T-cell (primary cell): ENCODE results near the gene EPN1. TPM values are rescaled to one million over a fixed set of nuclear protein-coding genes. Genes with fewer than 3 reads are reported as not detected.

Experiments
- ATAC-seq, 4 experiments: fragments of 200-7000 bp in 3 of 4; fragments of 150-1000 bp in 1 of 4; cut with Tn5 transposase; replicated peaks in 1 of 4; 1 replicate in 3 of 4; 2 replicates in 1 of 4; pipeline ENCODE4 v1.10.0; 2021; ENCODE audit warnings: moderate library complexity in 3 of 4, mild to moderate bottlenecking in 2 of 4, moderate number of reproducible peaks in 1 of 4
- CTCF ChIA-PET, 2 donors: fragments of 300-600 bp; sonication (Branson Sonifier 250); formaldehyde crosslinking; loops; one replicate each; lab custom pipeline; 2022; ENCODE audit warnings: antibody characterized with exemption in 2 of 2; lab: Charles Lee
- POLR2A ChIA-PET, 2 donors: fragments of 300-600 bp; sonication (Branson Sonifier 250); formaldehyde crosslinking; loops; one replicate each; lab custom pipeline; 2022; ENCODE audit warnings: antibody characterized with exemption in 2 of 2; lab: Charles Lee
- DNase-seq, 35 experiments: peaks; one replicate each; pipeline versions ENCODE4 v3.0.0 to v3.0.0-alpha.2; 2013 to 2023
- H3K27ac ChIP-seq: one replicate; pipeline ENCODE4 v1.5.1; 2013; ENCODE audit warnings: low read length
- H3K27me3 ChIP-seq, 2 experiments: replicated peaks in 1 of 2; 1 replicate in 1 of 2; 2 replicates in 1 of 2; pipeline versions ENCODE4 v1.6.1 to v1.7.0; 2013; ENCODE audit warnings: low read length in 1 of 2, mixed read lengths in 1 of 2; ENCODE audit not compliant: control insufficient read depth in 2 of 2, insufficient read depth in 2 of 2; ENCODE audit errors: extremely low read depth in 1 of 2
- H3K36me3 ChIP-seq, 2 donors: 1 replicate in 1 of 2; 2 replicates in 1 of 2; pipeline versions ENCODE4 v1.6.1 to v1.7.0; 2013; ENCODE audit warnings: low read length in 1 of 2; ENCODE audit not compliant: control insufficient read depth in 2 of 2, insufficient read depth in 1 of 2; ENCODE audit errors: extremely low read depth in 1 of 2
- H3K4me1 ChIP-seq, 2 experiments: 1 replicate in 1 of 2; 2 replicates in 1 of 2; pipeline versions ENCODE4 v1.6.1 to v1.7.0; 2013; ENCODE audit warnings: low read length in 2 of 2, mixed read lengths in 1 of 2; ENCODE audit not compliant: insufficient read depth in 2 of 2, control insufficient read depth in 1 of 2; ENCODE audit errors: extremely low read depth in 1 of 2
- H3K4me3 ChIP-seq, 2 donors: 1 replicate in 1 of 2; 2 replicates in 1 of 2; pipeline versions ENCODE4 v1.5.1 to v1.7.0; 2013; ENCODE audit warnings: mild to moderate bottlenecking in 2 of 2, low read length in 1 of 2, moderate library complexity in 1 of 2; ENCODE audit not compliant: control insufficient read depth in 1 of 2; ENCODE audit errors: extremely low read depth in 1 of 2
- H3K9me3 ChIP-seq: 2 replicates; pipeline ENCODE4 v1.7.0; 2013
- H3K27ac Mint-ChIP-seq, 2 donors: one replicate each; pipeline ENCODE4 v1.8.0; 2020 to 2021; ENCODE audit warnings: mild to moderate bottlenecking in 2 of 2, mixed read lengths in 2 of 2
- H3K27me3 Mint-ChIP-seq, 2 donors: one replicate each; pipeline ENCODE4 v1.8.0; 2021 to 2022; ENCODE audit warnings: mixed read lengths in 2 of 2
- H3K36me3 Mint-ChIP-seq: one replicate; pipeline ENCODE4 v1.8.0; 2021; ENCODE audit warnings: mixed read lengths
- H3K4me1 Mint-ChIP-seq, 3 donors: one replicate each; pipeline ENCODE4 v1.8.0; 2020 to 2022; ENCODE audit warnings: mixed read lengths in 3 of 3, mild to moderate bottlenecking in 1 of 3
- H3K4me3 Mint-ChIP-seq, 3 donors: one replicate each; pipeline ENCODE4 v1.8.0; 2020 to 2022; ENCODE audit warnings: mild to moderate bottlenecking in 3 of 3, mixed read lengths in 3 of 3, moderate library complexity in 3 of 3
- H3K9me3 Mint-ChIP-seq, 3 donors: one replicate each; pipeline ENCODE4 v1.8.0; 2020 to 2022; ENCODE audit warnings: mixed read lengths in 3 of 3
- WGBS: methylation state at CpG from one replicate; pipeline ENCODE4 v1.1.5; 2013; ENCODE audit warnings: missing lambda C conversion rate; ENCODE audit not compliant: insufficient coverage; 5-methylcytosine and 5-hydroxymethylcytosine counted together
- total RNA-seq, 35 experiments: library from RNA in 6 of 35; stranded (reverse) in 6 of 35; fragments of 120-200 nt in 1 of 35; gene quantifications; one replicate each; pipeline versions ENCODE4 v1.2.1 to v1.2.4 and lab custom pipeline; 2013 to 2026

EPN1 gene
- total RNA-seq, 5 donors from 2014 or later (not counting 1 experiment from before 2014, with no cell fraction given) = 32.6 to 75.2 (median 60.6) TPM

DNA sequence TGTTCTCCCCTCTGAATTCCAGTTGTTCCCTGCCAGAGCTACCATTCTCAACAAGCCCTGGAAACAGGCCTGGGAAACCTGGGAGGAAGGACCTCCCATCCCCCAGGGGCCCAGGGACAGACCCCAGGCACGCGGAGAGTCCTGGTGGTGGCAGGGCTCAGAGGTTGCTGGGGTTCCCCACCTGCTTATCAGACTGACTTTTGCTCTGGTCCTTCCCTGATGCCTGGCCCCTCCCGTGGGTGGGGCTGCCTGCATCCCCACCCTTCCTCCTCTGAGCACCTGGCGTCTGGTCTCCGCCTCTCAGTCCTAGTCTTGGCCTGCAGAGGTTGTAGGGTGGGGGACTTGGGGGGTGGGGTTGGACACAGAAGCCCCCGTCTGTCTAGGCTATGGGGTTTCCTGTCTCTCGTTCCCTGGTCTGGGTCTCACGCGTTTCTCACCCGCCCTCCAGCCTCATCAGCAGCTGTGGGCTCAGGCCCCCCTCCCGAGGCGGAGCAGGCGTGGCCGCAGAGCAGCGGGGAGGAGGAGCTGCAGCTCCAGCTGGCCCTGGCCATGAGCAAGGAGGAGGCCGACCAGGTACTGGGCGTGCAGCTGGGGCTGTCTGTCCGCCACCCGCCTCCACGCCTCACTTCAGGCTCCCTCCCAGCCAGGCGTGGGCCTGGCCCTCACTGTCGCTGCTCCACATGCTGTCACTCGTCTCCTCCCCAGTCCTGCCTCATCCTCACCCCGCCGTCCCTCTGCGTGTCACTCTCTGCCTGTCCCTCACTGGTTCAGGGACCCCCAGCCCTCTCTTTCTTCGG lies 13.6 kb downstream of the EPN1 start:
- no peak for DNase-seq
- 90% methylated on average over 16 of the region's 27 CpGs for WGBS
- H3K9me3 Mint-ChIP-seq = no peaks in the 10 kb centered on the region

DNA sequence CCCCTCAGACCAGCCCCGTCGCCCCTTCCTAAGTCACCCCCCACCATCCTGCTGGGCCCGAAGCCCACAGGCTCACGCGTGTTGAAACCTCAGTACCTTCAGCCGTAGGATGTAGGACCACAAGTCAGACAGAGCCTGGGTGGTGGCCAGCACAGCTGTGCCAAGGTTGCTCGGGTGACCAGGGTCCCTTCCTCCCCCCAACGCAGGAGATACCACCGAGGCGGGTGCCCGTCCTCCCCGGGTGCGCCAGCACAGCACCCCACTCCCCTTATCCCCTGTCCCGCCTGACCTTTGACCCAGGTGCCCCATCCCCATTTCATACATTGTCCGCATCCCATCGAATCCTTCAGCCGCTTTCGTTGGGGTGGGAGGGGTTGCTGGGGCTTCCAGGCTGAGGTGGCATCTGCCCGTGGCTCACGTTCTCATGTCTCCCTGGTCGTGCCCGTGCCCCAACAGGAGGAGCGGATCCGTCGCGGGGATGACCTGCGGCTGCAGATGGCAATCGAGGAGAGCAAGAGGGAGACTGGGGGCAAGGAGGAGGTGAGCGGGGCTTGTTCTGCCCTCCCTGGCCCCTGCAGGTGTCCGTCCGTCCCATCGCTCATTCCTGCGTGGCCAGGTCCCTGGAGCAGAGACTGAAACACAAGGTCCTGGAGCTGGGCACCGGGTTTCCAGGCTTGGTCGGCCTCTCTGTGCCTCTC lies 14.5 kb downstream of the EPN1 start:
- Histone ChIP-seq H3K36me3 (peaks cover 42 to 76% of the 10 kb centered on the region in 2 donors), H3K27ac (no peak overlapping the region), H3K4me3 (no peak overlapping the region), H3K9me3 (no peaks in the 10 kb centered on the region), H3K4me1 (peaks cover 0 to 18% of the 10 kb centered on the region in 2 experiments), H3K27me3 (no peaks in the 10 kb centered on the region)
- H3K36me3 Mint-ChIP-seq = peaks cover 23% of the 10 kb centered on the region
- POLR2A ChIA-PET = no interaction called here
- CTCF ChIA-PET = no interaction called here
- no peak overlapping the region for H3K27ac Mint-ChIP-seq
- H3K4me3 Mint-ChIP-seq = no peak overlapping the region
- ATAC-seq = no peak
- H3K9me3 Mint-ChIP-seq = no peaks in the 10 kb centered on the region
- H3K4me1 Mint-ChIP-seq = peaks cover 4 to 10% (median 8%) of the 10 kb centered on the region in 3 donors
- no peak for DNase-seq
- 97% methylated on average over 21 of the region's 35 CpGs for WGBS
- no peaks in the 10 kb centered on the region for H3K27me3 Mint-ChIP-seq

More for the DNA sequence above, 13.6 kb downstream of the EPN1 start:
- H3K27me3 ChIP-seq = no peaks in the 10 kb centered on the region
- peaks cover 0 to 18% of the 10 kb centered on the region in 2 experiments for H3K4me1 ChIP-seq
- Mint-ChIP-seq H3K4me3 (no peak overlapping the region), H3K4me1 (peaks cover 4 to 16% (median 13%) of the 10 kb centered on the region in 3 donors), H3K27ac (no peak overlapping the region), H3K27me3 (no peaks in the 10 kb centered on the region), H3K36me3 (peaks cover 26% of the 10 kb centered on the region)
- no peaks in the 10 kb centered on the region for H3K9me3 ChIP-seq
- H3K36me3 ChIP-seq = peaks cover 37 to 77% of the 10 kb centered on the region in 2 donors
- ChIA-PET CTCF (no interaction called here), POLR2A (no interaction called here)
- H3K4me3 ChIP-seq = no peak overlapping the region
- no peak for ATAC-seq
- no peak overlapping the region for H3K27ac ChIP-seq

DNA sequence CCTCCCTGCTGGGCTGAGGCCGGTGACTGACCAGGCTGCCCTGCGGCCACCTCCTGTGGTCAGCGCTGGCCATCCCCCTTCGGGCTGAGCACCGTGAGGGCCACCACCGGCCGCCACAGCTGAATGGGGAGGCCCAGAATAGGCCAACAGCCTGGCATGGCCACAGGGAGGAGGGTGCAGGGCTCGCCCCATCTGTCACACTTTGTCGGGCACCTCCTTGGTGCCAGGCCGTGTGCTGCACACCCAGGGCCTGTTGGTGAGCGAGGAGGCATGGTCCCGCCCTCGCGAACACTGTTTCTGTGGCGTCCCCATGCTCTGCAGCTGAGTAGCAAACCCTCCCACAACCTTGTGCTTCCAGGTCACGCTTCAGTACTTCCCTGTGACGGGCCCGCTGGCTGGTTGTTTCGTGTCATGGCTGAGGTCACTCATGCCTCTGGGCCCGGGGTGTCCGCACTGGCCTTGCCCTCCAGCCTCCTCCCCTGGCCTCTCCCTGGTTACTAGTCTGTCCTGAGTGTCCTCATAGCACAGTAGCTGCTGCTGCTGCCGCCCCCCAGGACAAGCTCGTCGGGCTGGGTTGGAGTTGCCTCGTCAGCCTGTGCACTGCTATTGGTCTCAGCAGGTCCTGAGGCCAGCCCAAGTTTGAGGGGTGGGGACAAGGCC lies 15.2 kb downstream of the EPN1 start:
- DNase-seq = no peak
- ChIA-PET CTCF (no interaction called here), POLR2A (no interaction called here)
- no peaks in the 10 kb centered on the region for H3K27me3 Mint-ChIP-seq
- peaks cover 44 to 75% of the 10 kb centered on the region in 2 donors for H3K36me3 ChIP-seq
- peaks cover 4 to 9% (median 8%) of the 10 kb centered on the region in 3 donors for H3K4me1 Mint-ChIP-seq
- H3K9me3 ChIP-seq = no peaks in the 10 kb centered on the region
- H3K4me3 Mint-ChIP-seq = no peak overlapping the region
- peaks cover 0 to 18% of the 10 kb centered on the region in 2 experiments for H3K4me1 ChIP-seq
- no peak overlapping the region for H3K4me3 ChIP-seq
- 97% methylated on average over 23 of the region's 25 CpGs for WGBS
- no peaks in the 10 kb centered on the region for H3K27me3 ChIP-seq
- H3K9me3 Mint-ChIP-seq = no peaks in the 10 kb centered on the region
- no peak overlapping the region for H3K27ac ChIP-seq
- no peak overlapping the region for H3K27ac Mint-ChIP-seq
- no peak for ATAC-seq
- H3K36me3 Mint-ChIP-seq = peaks cover 19% of the 10 kb centered on the region

DNA sequence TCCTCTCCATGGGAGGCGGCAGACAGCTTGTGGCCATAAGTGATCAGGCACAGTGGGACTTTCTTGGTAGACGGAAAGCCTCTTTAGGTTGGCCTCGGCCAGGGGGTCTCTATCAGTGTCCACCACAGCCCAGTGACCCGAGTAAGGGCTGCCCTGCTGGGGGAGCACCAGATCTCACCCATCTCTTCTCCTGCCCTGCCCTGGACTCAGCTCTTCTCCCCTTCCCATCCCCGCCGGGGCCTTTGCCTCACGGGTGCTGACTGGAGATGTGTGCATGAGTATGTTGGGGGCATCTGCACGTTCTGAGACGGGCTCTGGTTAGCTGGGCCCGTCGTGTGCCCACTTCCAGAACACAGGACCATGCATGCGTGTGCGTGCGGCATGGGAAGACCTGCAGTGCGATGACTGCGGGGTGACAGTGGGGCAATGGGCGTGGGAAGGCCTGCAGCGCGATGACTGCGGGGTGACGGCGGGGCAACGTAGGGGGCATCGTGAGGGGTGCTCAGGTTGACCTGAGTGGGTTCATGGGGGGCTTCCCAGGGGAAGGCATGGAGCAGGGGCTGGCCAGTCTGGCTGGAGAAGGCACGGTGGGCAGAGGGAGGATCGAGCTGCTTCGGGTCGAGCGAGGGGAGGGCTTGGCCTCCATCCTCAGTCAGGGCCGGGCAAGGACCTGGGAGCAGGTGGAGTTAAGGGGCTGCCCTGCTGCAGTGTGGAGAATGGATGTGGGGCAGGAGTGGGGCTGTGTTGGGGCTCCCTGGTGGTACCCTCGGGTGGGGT lies 15.9 kb downstream of the EPN1 start:
- DNase-seq = no peak
- H3K4me3 Mint-ChIP-seq = no peak overlapping the region
- CTCF ChIA-PET = no interaction called here

DNA sequence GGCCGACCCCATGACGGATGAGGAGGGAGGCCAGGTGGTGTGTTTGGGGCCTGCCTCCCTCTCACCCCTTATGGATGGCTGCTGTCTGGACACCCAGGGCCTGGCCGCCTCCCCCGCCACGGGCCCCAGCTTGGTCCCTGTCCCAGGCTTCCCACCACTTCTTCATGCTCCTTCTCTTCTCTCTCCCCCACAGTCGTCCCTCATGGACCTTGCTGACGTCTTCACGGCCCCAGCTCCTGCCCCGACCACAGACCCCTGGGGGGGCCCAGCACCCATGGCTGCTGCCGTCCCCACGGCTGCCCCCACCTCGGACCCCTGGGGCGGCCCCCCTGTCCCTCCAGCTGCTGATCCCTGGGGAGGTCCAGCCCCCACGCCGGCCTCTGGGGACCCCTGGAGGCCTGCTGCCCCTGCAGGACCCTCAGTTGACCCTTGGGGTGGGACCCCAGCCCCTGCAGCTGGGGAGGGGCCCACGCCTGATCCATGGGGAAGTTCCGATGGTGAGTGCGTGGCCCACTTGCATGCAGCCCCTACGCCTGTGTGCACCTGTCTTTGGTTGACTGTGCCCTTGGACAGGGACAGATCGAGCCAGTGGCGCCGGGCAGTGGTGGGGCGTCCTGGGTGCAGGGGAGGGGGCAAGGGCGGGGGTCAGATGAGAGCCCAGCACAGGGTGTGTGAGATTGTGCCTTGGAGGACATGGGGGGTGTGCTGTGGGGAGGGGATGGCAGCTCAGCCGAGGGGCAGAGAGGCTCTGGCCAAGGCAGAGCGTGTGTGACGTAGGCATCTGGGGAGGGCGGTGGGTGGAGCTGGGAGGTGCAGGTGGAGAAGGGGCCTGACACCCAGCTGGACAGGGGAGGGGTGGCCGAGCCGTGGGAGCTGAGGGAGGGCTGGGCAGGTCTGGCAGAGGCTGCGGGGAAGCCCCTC lies 16.8 kb downstream of the EPN1 start:
- H3K27ac Mint-ChIP-seq = no peak overlapping the region
- DNase-seq = no peak
- H3K9me3 Mint-ChIP-seq = no peaks in the 10 kb centered on the region
- peaks cover 15% of the 10 kb centered on the region for H3K36me3 Mint-ChIP-seq
- no peaks in the 10 kb centered on the region for H3K27me3 Mint-ChIP-seq
- Histone ChIP-seq H3K36me3 (peaks cover 45 to 78% of the 10 kb centered on the region in 2 donors), H3K4me1 (peaks cover 0 to 14% of the 10 kb centered on the region in 2 experiments), H3K4me3 (no peak overlapping the region), H3K27me3 (no peaks in the 10 kb centered on the region), H3K9me3 (no peaks in the 10 kb centered on the region), H3K27ac (no peak overlapping the region)
- peaks cover 0 to 6% (median 3%) of the 10 kb centered on the region in 3 donors for H3K4me1 Mint-ChIP-seq
- ChIA-PET CTCF (interaction anchor here in 1 of 2 donors (0.6 kb wide), 1 partner anchor 546 kb away, joined by 5 read pairs; no protein-coding TSS in a partner anchor), POLR2A (interaction anchor here in 1 of 2 donors (0.6 kb wide), 1 partner anchor 23 kb away, joined by 9 read pairs; no protein-coding TSS in a partner anchor)
- no peak overlapping the region for H3K4me3 Mint-ChIP-seq
- ATAC-seq = no peak
- 96% methylated on average over 27 of the region's 31 CpGs for WGBS

More for the DNA sequence above, 15.9 kb downstream of the EPN1 start:
- Histone ChIP-seq H3K4me1 (peaks cover 0 to 14% of the 10 kb centered on the region in 2 experiments), H3K27me3 (no peaks in the 10 kb centered on the region), H3K9me3 (no peaks in the 10 kb centered on the region), H3K4me3 (no peak overlapping the region), H3K27ac (no peak overlapping the region), H3K36me3 (peaks cover 46 to 75% of the 10 kb centered on the region in 2 donors)
- peaks cover 18% of the 10 kb centered on the region for H3K36me3 Mint-ChIP-seq
- H3K9me3 Mint-ChIP-seq = no peaks in the 10 kb centered on the region
- no peak for ATAC-seq
- peaks cover under 1 to 8% (median 8%) of the 10 kb centered on the region in 3 donors for H3K4me1 Mint-ChIP-seq
- POLR2A ChIA-PET = no interaction called here
- H3K27me3 Mint-ChIP-seq = no peaks in the 10 kb centered on the region
- H3K27ac Mint-ChIP-seq = no peak overlapping the region
- WGBS = 98% methylated on average over 24 of the region's 31 CpGs
